Activated T-cell treated with anti-CD3 and anti-CD28 coated beads, Interleukin-2, amount 50 U/mL, for 4 hours (primary cell): ENCODE measurements around the gene FOXK2. TPM values are rescaled to one million over a fixed set of nuclear protein-coding genes. Genes with fewer than 3 reads are reported as not detected.
"Not testable (repeated sequence)": the region's sequence is repeated elsewhere in the genome, so short reads cannot be mapped to it uniquely, and the experiment has no call there.

ENCODE experiments used
- ATAC-seq, 2 donors: fragments of 200-7000 bp; cut with Tn5 transposase; one replicate each; pipeline ENCODE4 v1.10.0; 2021
- DNase-seq: peaks from one replicate; pipeline ENCODE4 v3.0.0-alpha.2; 2020
- H3K27me3 Mint-ChIP-seq: one replicate; pipeline ENCODE4 v1.8.0; 2021; ENCODE audit warnings: low read depth, mixed read lengths
- H3K36me3 Mint-ChIP-seq: one replicate; pipeline ENCODE4 v1.8.0; 2022; ENCODE audit warnings: mixed read lengths; ENCODE audit not compliant: insufficient read depth
- H3K4me1 Mint-ChIP-seq: one replicate; pipeline ENCODE4 v1.8.0; 2021; ENCODE audit warnings: low read depth, mixed read lengths
- H3K4me3 Mint-ChIP-seq: one replicate; pipeline ENCODE4 v1.8.0; 2021; ENCODE audit warnings: mild to moderate bottlenecking, moderate library complexity, mixed read lengths
- H3K9me3 Mint-ChIP-seq: one replicate; pipeline ENCODE4 v1.8.0; 2021; ENCODE audit warnings: mixed read lengths
- total RNA-seq, 3 donors: library from RNA; stranded (reverse); gene quantifications; one replicate each; pipeline ENCODE4 v1.2.1, GENCODE V29; 2021

Gene FOXK2
- total RNA-seq, 3 donors from 2014 or later, result 73.6 to 78.5 (median 75.9) TPM

DNA sequence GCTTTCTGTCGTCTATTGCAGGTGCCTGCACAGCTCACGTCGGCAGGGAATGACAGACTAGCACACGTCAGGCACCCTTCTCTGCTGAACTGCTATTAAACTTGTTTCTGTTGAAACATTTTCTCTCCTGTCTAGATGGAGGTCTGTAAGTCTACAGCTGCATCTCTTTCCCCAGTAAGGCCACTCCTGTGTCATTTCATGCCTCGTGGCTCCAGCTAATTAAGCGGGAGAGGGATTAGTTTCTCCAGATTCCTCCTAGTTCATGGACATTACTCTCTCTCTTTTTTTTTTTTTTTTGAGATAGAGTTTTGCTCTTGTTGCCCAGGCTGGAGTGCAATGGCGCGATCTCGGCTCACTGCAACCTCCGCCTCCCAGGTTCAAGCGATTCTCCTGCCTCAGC is 54.5 kb downstream of the FOXK2 start:
- peaks cover 32% of the 10 kb centered on the region for H3K36me3 Mint-ChIP-seq
- no peak overlapping the region for H3K4me3 Mint-ChIP-seq
- ATAC-seq (no peak), DNase-seq (no peak)
- H3K4me1 Mint-ChIP-seq, result no peaks in the 10 kb centered on the region
- no peaks in the 10 kb centered on the region for H3K9me3 Mint-ChIP-seq
- no peaks in the 10 kb centered on the region for H3K27me3 Mint-ChIP-seq

DNA sequence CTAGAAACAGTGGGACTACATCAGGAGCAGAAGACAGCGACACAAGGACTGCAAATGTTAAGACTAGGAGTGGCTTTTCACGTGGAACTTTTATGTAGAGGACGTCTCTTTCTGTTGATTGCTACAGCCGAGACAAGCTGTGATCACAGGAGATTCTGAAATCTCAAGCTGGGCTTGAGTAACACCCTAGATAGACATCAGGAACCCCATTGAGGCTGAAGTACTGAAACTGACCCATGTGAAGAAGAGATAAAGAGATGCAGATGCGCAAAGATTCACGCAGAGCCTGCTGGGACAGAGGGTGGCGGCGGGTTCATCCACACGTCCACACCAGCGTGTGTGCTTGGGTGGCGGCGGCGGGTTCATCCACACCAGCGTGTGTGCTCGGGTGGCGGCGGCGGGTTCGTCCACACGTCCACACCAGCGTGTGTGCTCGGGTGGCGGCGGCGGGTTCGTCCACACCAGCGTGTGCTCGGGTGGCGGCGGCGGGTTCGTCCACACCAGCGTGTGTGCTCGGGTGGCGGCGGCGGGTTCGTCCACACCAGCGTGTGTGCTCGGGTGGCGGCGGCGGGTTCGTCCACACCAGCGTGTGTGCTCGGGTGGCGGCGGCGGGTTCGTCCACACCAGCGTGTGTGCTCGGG is 56.2 kb downstream of the FOXK2 start:
- not testable (repeated sequence) for ATAC-seq, H3K4me3 Mint-ChIP-seq, H3K9me3 Mint-ChIP-seq, DNase-seq, H3K4me1 Mint-ChIP-seq, H3K27me3 Mint-ChIP-seq
- peaks cover 29% of the 10 kb centered on the region for H3K36me3 Mint-ChIP-seq

DNA sequence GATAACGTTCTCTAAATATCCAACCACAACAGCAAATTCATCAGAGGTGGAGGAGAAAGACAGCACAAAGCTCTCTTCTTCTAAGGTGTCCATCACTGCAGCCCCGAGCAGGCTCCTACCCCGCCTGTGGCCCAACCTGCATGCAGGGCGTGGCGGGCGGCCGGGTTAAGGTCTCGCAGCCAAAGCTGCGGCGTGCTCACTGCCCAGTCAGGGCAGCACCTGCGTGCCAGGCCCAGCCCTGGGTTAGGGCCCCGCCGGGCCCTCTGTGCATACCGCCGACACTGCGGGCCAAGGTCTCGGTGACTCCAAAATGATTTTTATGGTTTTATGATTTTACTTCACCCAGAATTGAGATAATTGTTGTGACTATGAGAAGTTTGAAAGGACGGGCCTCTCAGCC is 57.8 kb downstream of the FOXK2 start:
- H3K36me3 Mint-ChIP-seq, result peaks cover 22% of the 10 kb centered on the region
- ATAC-seq, result no peak
- no peaks in the 10 kb centered on the region for H3K9me3 Mint-ChIP-seq
- no peak for DNase-seq
- no peak overlapping the region for H3K4me3 Mint-ChIP-seq
- no peaks in the 10 kb centered on the region for H3K27me3 Mint-ChIP-seq
- no peaks in the 10 kb centered on the region for H3K4me1 Mint-ChIP-seq

GRCh38 chr17:82579969-82580368 is 60.4 kb downstream of the FOXK2 start:
- H3K27me3 Mint-ChIP-seq, H3K4me1 Mint-ChIP-seq, DNase-seq, H3K9me3 Mint-ChIP-seq, ATAC-seq, H3K4me3 Mint-ChIP-seq: not testable (repeated sequence)
- peaks cover 14% of the 10 kb centered on the region for H3K36me3 Mint-ChIP-seq

GRCh38 chr17:82582213-82582612 is 62.7 kb downstream of the FOXK2 start:
- peaks cover 2% of the 10 kb centered on the region for H3K4me1 Mint-ChIP-seq
- ATAC-seq (no peak), DNase-seq (no peak)
- H3K36me3 Mint-ChIP-seq, result peaks cover 13% of the 10 kb centered on the region
- H3K4me3 Mint-ChIP-seq, result no peak overlapping the region
- no peaks in the 10 kb centered on the region for H3K27me3 Mint-ChIP-seq
- no peaks in the 10 kb centered on the region for H3K9me3 Mint-ChIP-seq

- Mint-ChIP-seq H3K9me3 (no peaks in the 10 kb centered on the region), H3K4me1 (peaks cover 2% of the 10 kb centered on the region), H3K4me3 (no peak overlapping the region), H3K36me3 (peaks cover 16% of the 10 kb centered on the region), H3K27me3 (no peaks in the 10 kb centered on the region)
- DNase-seq (no peak), ATAC-seq (no peak)
Measured at GRCh38 chr17:82582709-82583108, 63.2 kb downstream of the FOXK2 start.

- Mint-ChIP-seq H3K36me3 (peaks cover 15% of the 10 kb centered on the region), H3K4me3 (peak overlapping the region; percentile 9), H3K27me3 (no peaks in the 10 kb centered on the region), H3K4me1 (peaks cover 2% of the 10 kb centered on the region), H3K9me3 (no peaks in the 10 kb centered on the region)
- peak; percentile 55 for DNase-seq
- ATAC-seq, result peak; percentile 55 to 94
Measured at GRCh38 chr17:82583720-82584234, 64.2 kb downstream of the FOXK2 start.

- not testable (repeated sequence) for H3K27me3 Mint-ChIP-seq, ATAC-seq, H3K9me3 Mint-ChIP-seq, H3K4me3 Mint-ChIP-seq, H3K4me1 Mint-ChIP-seq, DNase-seq
- peaks cover 12% of the 10 kb centered on the region for H3K36me3 Mint-ChIP-seq
Measured at GRCh38 chr17:82585935-82586575, 66.5 kb downstream of the FOXK2 start.

- H3K36me3 Mint-ChIP-seq, result peaks cover 10% of the 10 kb centered on the region
Measured at GRCh38 chr17:82586576-82587233, 67.2 kb downstream of the FOXK2 start.

DNA sequence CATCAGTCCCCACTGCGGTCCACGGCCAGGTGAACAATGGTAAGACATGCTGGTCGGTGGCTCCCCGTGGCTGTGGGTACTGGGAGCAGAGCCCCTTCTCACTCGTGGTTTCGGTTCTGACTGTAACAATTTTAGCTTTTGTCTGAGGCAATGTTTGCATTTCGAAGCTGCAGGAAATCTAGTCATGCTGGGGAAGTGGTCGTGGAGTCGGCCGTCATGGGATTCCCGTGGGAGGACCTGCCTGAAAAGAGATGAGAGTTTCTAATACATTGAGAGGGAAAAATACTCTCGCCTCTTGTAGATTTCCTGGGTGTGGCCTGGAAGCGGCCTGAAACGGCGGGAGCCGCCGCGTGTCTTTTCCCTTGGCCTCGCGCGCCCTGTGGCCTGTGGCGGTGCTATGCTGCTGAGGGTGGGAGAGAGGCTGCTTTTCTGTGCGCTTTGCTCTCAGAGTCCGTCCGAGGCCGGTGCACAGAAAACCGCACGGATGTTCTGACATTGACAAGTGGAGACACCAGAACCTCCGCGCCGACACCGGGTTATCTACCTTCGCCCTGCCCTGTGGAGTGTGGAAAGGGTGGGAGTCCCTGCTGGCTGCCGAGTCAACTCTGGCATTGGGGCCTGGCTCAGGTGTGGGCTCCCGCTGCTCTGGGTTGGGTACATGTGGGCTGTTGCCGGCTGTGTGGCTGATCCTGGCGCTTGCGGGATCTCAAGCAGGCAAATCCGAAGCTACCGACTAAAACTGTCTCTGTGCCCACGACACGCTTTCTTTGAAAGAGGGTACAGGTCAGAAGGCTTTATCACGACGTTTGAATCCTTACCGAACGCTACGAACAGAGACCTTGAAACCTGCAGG is 67.9 kb downstream of the FOXK2 start:
- no peaks in the 10 kb centered on the region for H3K27me3 Mint-ChIP-seq
- no peak overlapping the region for H3K4me3 Mint-ChIP-seq
- DNase-seq (no peak), ATAC-seq (no peak)
- peaks cover 10% of the 10 kb centered on the region for H3K36me3 Mint-ChIP-seq
- H3K4me1 Mint-ChIP-seq, result peaks cover 11% of the 10 kb centered on the region
- H3K9me3 Mint-ChIP-seq, result no peaks in the 10 kb centered on the region

More at GRCh38 chr17:82586576-82587233, 67.2 kb downstream of the FOXK2 start:
- ATAC-seq, result no peak
- peaks cover 4% of the 10 kb centered on the region for H3K4me1 Mint-ChIP-seq
- no peak for DNase-seq
- H3K27me3 Mint-ChIP-seq, result no peaks in the 10 kb centered on the region
- no peak overlapping the region for H3K4me3 Mint-ChIP-seq
- H3K9me3 Mint-ChIP-seq, result no peaks in the 10 kb centered on the region

GRCh38 chr17:82588266-82589175 is 69.0 kb downstream of the FOXK2 start:
- peaks cover 18% of the 10 kb centered on the region for H3K4me1 Mint-ChIP-seq
- no peak overlapping the region for H3K4me3 Mint-ChIP-seq
- ATAC-seq (no peak), DNase-seq (no peak)
- no peaks in the 10 kb centered on the region for H3K27me3 Mint-ChIP-seq
- peaks cover 8% of the 10 kb centered on the region for H3K36me3 Mint-ChIP-seq
- H3K9me3 Mint-ChIP-seq, result no peaks in the 10 kb centered on the region

DNA sequence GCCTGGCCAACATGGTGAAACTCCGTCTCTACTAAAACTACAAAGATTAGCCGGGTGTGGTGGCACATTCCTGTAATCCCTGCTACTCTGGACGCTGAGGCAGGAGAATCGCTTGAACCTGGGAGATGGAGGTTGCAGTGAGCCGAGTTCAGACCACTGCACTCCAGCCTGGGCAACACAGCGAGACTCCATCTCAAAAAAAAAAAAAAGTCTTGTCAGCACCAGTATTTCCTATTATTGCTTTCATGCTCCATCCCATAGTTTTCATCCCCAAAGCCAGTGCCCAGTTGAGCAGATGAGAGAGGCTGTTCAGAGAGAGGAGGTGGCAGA is 70.3 kb downstream of the FOXK2 start:
- Mint-ChIP-seq H3K4me3 (no peak overlapping the region), H3K4me1 (peaks cover 31% of the 10 kb centered on the region)
- ATAC-seq, result no peak

GRCh38 chr17:82590216-82590615 is 70.7 kb downstream of the FOXK2 start:
- no peaks in the 10 kb centered on the region for H3K9me3 Mint-ChIP-seq
- no peak for ATAC-seq
- H3K4me3 Mint-ChIP-seq, result no peak overlapping the region
- H3K27me3 Mint-ChIP-seq, result no peaks in the 10 kb centered on the region
- DNase-seq, result no peak
- H3K4me1 Mint-ChIP-seq, result peaks cover 33% of the 10 kb centered on the region
- peaks cover 8% of the 10 kb centered on the region for H3K36me3 Mint-ChIP-seq

More for the DNA sequence above, 70.3 kb downstream of the FOXK2 start:
- Mint-ChIP-seq H3K36me3 (peaks cover 8% of the 10 kb centered on the region), H3K27me3 (no peaks in the 10 kb centered on the region), H3K9me3 (no peaks in the 10 kb centered on the region)
- no peak for DNase-seq
